CD4-positive, alpha-beta T cell (primary cell): ENCODE measurements around the gene HPS6. TPM values are rescaled to one million over a fixed set of nuclear protein-coding genes. Genes with fewer than 3 reads are reported as not detected.
"Not testable (repeated sequence)": the region's sequence is repeated elsewhere in the genome, so short reads cannot be mapped to it uniquely, and the experiment has no call there.

Source experiments
- ATAC-seq: fragments of 200-7000 bp; cut with Tn5 transposase; one replicate; pipeline ENCODE4 v1.10.0; 2022; ENCODE audit warnings: mild to moderate bottlenecking; ENCODE audit not compliant: poor library complexity
- CTCF ChIA-PET: fragments of 350-600 bp; sonication (Branson Sonifier 250); formaldehyde crosslinking; loops from one replicate; lab custom pipeline; 2021; ENCODE audit warnings: antibody characterized with exemption, inconsistent platforms; lab: Charles Lee
- POLR2A ChIA-PET: fragments of 350-600 bp; sonication (Branson Sonifier 250); formaldehyde crosslinking; loops from one replicate; lab custom pipeline; 2021; ENCODE audit warnings: antibody characterized with exemption, inconsistent platforms; lab: Charles Lee
- DNase-seq, 14 experiments: peaks; one replicate each; pipeline ENCODE4 v3.0.0-alpha.2; 2013 to 2020; ENCODE audit warnings: mixed read lengths in 2 of 14
- H3K27ac ChIP-seq, 2 donors: one replicate each; pipeline versions ENCODE4 v1.5.1 to v1.7.0; 2013; ENCODE audit warnings: low read length in 2 of 2, low read depth in 1 of 2, mild to moderate bottlenecking in 1 of 2
- H3K27me3 ChIP-seq, 2 experiments: 1 replicate in 1 of 2; 2 replicates in 1 of 2; pipeline versions ENCODE4 v1.6.1 to v1.7.0; 2013; ENCODE audit warnings: low read length in 2 of 2, control low read depth in 1 of 2, mild to moderate bottlenecking in 1 of 2, moderate library complexity in 1 of 2; ENCODE audit not compliant: insufficient read depth in 2 of 2, control insufficient read depth in 1 of 2
- H3K36me3 ChIP-seq: one replicate; pipeline ENCODE4 v1.6.1; 2013; ENCODE audit warnings: low read length, control low read depth; ENCODE audit not compliant: insufficient read depth
- H3K4me1 ChIP-seq: one replicate; pipeline ENCODE4 v1.6.1; 2013; ENCODE audit warnings: low read length, control low read depth; ENCODE audit not compliant: insufficient read depth
- H3K4me3 ChIP-seq: one replicate; pipeline ENCODE4 v1.5.1; 2013; ENCODE audit warnings: mild to moderate bottlenecking, low read length, moderate library complexity
- H3K9me3 ChIP-seq, 2 experiments: 1 replicate in 1 of 2; 2 replicates in 1 of 2; pipeline versions ENCODE4 v1.6.1 to v1.7.0; 2013; ENCODE audit warnings: low read length in 2 of 2, mild to moderate bottlenecking in 2 of 2, control low read depth in 1 of 2, moderate library complexity in 1 of 2; ENCODE audit not compliant: control insufficient read depth in 1 of 2, insufficient read depth in 1 of 2
- H3K27ac Mint-ChIP-seq: one replicate; pipeline ENCODE4 v1.8.0; 2020; ENCODE audit warnings: mixed read lengths
- H3K27me3 Mint-ChIP-seq: one replicate; pipeline ENCODE4 v1.8.0; 2021; ENCODE audit warnings: mixed read lengths
- H3K36me3 Mint-ChIP-seq: one replicate; pipeline ENCODE4 v1.8.0; 2021; ENCODE audit warnings: low read depth, mixed read lengths
- H3K4me1 Mint-ChIP-seq: one replicate; pipeline ENCODE4 v1.8.0; 2021; ENCODE audit warnings: low read depth, mixed read lengths
- H3K4me3 Mint-ChIP-seq: one replicate; pipeline ENCODE4 v1.8.0; 2020; ENCODE audit warnings: mild to moderate bottlenecking, mixed read lengths
- H3K9me3 Mint-ChIP-seq: one replicate; pipeline ENCODE4 v1.8.0; 2020; ENCODE audit warnings: mixed read lengths
- intact Hi-C, 2 experiments: fragments of 100-400 bp; cut with DNase I in 1 of 2; cut with micrococcal nuclease in 1 of 2; formaldehyde crosslinking; loops; one replicate each; pipeline versions ENCODE4 v1.15.1 to v1.9.0; 2023 to 2025; cut with DNase I, micrococcal nuclease
- total RNA-seq, 174 experiments: library from RNA in 2 of 174; stranded (reverse) in 2 of 174; gene quantifications; one replicate each; pipeline ENCODE4 v1.2.3 and lab custom pipeline; 2021 to 2026
- TF ChIP-seq, protein P1 (sequence below): fragments of 200-600 bp; IDR thresholded peaks from one replicate; pipeline ENCODE4 v1.8.0; 2022; ENCODE audit warnings: antibody characterized with exemption, mild to moderate bottlenecking

HPS6 gene
- total RNA-seq, 2 experiments from 2014 or later, result 12.8 to 15.0 TPM

GRCh38 chr10:102040305-102041050 is 24.7 kb upstream of the HPS6 start:
- H3K27ac Mint-ChIP-seq, result no peak overlapping the region

DNA sequence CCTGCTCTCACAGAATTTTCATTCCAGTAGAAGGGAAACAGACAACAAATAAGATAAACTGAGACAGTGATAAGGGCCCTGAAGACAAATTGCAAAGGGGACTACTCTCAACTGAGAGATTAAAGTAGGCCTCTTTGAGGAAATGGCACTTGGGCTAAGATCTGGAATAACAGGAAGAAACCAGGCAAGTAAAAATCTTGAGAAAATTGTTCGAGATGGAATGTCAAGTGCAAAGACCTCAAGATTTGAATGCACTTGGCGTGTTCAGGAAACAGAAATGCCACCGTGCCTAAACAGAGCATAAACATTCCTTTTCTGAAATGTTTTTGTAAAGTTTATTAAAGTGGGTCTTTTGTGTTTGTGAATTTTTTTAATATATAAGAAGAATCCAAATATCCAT is 19.9 kb upstream of the HPS6 start:
- Mint-ChIP-seq H3K4me1 (peaks cover 56% of the 10 kb centered on the region), H3K27ac (no peak overlapping the region), H3K4me3 (no peak overlapping the region), H3K27me3 (no peaks in the 10 kb centered on the region), H3K36me3 (peaks cover 12% of the 10 kb centered on the region), H3K9me3 (no peaks in the 10 kb centered on the region)
- CTCF ChIA-PET, result no interaction called here
- Histone ChIP-seq H3K4me3 (no peak overlapping the region), H3K27ac (no peak overlapping the region), H3K27me3 (no peaks in the 10 kb centered on the region), H3K36me3 (no peaks in the 10 kb centered on the region), H3K9me3 (no peaks in the 10 kb centered on the region), H3K4me1 (peaks cover 13% of the 10 kb centered on the region)
- TF ChIP-seq, protein P1, sequence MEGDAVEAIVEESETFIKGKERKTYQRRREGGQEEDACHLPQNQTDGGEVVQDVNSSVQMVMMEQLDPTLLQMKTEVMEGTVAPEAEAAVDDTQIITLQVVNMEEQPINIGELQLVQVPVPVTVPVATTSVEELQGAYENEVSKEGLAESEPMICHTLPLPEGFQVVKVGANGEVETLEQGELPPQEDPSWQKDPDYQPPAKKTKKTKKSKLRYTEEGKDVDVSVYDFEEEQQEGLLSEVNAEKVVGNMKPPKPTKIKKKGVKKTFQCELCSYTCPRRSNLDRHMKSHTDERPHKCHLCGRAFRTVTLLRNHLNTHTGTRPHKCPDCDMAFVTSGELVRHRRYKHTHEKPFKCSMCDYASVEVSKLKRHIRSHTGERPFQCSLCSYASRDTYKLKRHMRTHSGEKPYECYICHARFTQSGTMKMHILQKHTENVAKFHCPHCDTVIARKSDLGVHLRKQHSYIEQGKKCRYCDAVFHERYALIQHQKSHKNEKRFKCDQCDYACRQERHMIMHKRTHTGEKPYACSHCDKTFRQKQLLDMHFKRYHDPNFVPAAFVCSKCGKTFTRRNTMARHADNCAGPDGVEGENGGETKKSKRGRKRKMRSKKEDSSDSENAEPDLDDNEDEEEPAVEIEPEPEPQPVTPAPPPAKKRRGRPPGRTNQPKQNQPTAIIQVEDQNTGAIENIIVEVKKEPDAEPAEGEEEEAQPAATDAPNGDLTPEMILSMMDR, result no peak
- intact Hi-C loops, result no loop called here
- POLR2A ChIA-PET, result interaction anchor here (0.9 kb wide), 1 partner anchor 24 kb away, joined by 4 read pairs; no protein-coding TSS in a partner anchor
- no peak for DNase-seq
- no peak for ATAC-seq

More at GRCh38 chr10:102040305-102041050, 24.7 kb upstream of the HPS6 start:
- Histone ChIP-seq H3K9me3 (no peaks in the 10 kb centered on the region), H3K36me3 (peaks cover 23% of the 10 kb centered on the region), H3K27ac (no peak overlapping the region), H3K27me3 (no peaks in the 10 kb centered on the region), H3K4me3 (no peak overlapping the region), H3K4me1 (peaks cover 4% of the 10 kb centered on the region)
- CTCF ChIA-PET, result no interaction called here
- peaks cover 45% of the 10 kb centered on the region for H3K36me3 Mint-ChIP-seq
- no peaks in the 10 kb centered on the region for H3K9me3 Mint-ChIP-seq
- peaks cover 21% of the 10 kb centered on the region for H3K4me1 Mint-ChIP-seq
- H3K4me3 Mint-ChIP-seq, result no peak overlapping the region
- H3K27me3 Mint-ChIP-seq, result no peaks in the 10 kb centered on the region
- TF ChIP-seq, protein P1, result no peak
- POLR2A ChIA-PET, result interaction anchor here (0.8 kb wide), 1 partner anchor 51 kb away, joined by 3 read pairs; no protein-coding TSS in a partner anchor
- DNase-seq (no peak), ATAC-seq (no peak)
- intact Hi-C loops, result no loop called here

GRCh38 chr10:102046095-102046494 is 19.1 kb upstream of the HPS6 start:
- ChIA-PET CTCF (no interaction called here), POLR2A (no interaction called here)

DNA sequence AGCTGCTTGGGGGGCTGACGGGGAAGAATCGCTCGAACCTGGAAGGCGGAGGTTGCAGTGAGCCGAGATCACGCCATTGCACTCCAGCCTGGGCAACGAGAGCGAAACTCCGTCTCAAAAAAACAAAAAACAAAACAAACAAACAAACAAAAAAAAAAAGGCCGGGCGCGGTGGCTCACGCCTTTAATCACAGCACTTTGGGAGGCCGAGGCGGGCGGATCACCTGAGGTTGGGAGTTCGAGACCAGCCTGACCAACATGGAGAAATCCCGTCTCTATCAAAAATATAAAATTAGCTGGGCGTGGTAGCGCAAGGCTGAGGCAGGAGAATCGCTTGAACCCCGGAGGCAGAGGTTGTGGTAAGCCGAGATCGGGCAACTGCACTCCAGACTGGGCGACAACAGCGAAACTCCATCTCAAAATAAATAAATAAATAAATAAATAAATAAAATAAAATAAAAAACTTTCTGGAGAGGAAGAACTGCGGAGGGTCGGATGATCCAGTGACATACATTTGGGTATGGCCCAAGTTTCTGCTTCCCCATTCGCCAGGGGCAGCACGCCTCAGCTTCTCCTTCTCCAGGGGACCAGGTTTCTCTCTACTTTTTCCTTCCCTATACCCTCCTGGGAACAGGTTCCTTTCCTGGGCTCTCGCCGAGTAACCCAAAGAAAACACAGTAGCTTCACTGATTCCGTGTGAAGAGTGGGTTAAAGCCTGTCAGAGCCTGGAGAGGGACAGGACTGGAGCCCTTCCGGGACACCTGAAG is 10.1 kb upstream of the HPS6 start:
- Histone ChIP-seq H3K4me3 (peak overlapping the region; percentile 84), H3K27ac (peak overlapping the region; percentile 70 to 83), H3K4me1 (peaks cover 51% of the 10 kb centered on the region)
- H3K27ac Mint-ChIP-seq, result peak overlapping the region; percentile 87
- not testable (repeated sequence) for H3K36me3 ChIP-seq, ATAC-seq, H3K27me3 Mint-ChIP-seq, H3K27me3 ChIP-seq, DNase-seq, H3K36me3 Mint-ChIP-seq, H3K9me3 Mint-ChIP-seq, H3K9me3 ChIP-seq
- intact Hi-C loops, result loop anchor here (5.0 to 10.0 kb wide), 5 partner anchors 223 to 800 kb away; partner anchors contain the start of genes BORCS7 (in 1 of the 2), BTRC (in 1 of the 2), NPM3 (in 1 of the 2) and OGA (in 1 of the 2)
- peak overlapping the region; percentile 96 for H3K4me3 Mint-ChIP-seq
- H3K4me1 Mint-ChIP-seq, result peaks cover 45% of the 10 kb centered on the region
- CTCF ChIA-PET, result interaction anchor here (0.9 to 1.0 kb wide), 2 partner anchors 45 to 214 kb away, joined by 3 read pairs; no protein-coding TSS in a partner anchor
- POLR2A ChIA-PET, result interaction anchor here (0.9 to 1.8 kb wide), 10 partner anchors 11 to 237 kb away, joined by 3 to 10 read pairs (median 6); partner anchors contain the start of genes HPS6, LDB1, NOLC1 and OGA

More at GRCh38 chr10:102046095-102046494, 19.1 kb upstream of the HPS6 start:
- TF ChIP-seq, protein P1, result no peak
- H3K27me3 Mint-ChIP-seq, result no peaks in the 10 kb centered on the region
- H3K4me1 Mint-ChIP-seq, result peaks cover 54% of the 10 kb centered on the region
- Histone ChIP-seq H3K4me3 (no peak overlapping the region), H3K36me3 (no peaks in the 10 kb centered on the region), H3K9me3 (no peaks in the 10 kb centered on the region), H3K27me3 (no peaks in the 10 kb centered on the region), H3K4me1 (peaks cover 19% of the 10 kb centered on the region), H3K27ac (no peak overlapping the region)
- no peak for ATAC-seq
- no peak for DNase-seq
- intact Hi-C loops, result no loop called here
- peaks cover 7% of the 10 kb centered on the region for H3K36me3 Mint-ChIP-seq
- no peak overlapping the region for H3K27ac Mint-ChIP-seq
- H3K4me3 Mint-ChIP-seq, result no peak overlapping the region
- no peaks in the 10 kb centered on the region for H3K9me3 Mint-ChIP-seq
